GM18861 (cell line): ENCODE measurements around the gene PHKA2.

Source experiments
- ATAC-seq: cut with Tn5 transposase; IDR thresholded peaks from one replicate; pipeline ENCODE4 v1.9.1; 2021; ENCODE audit not compliant: unreplicated experiment

The PHKA2 gene

GRCh38 chrX:18891548-18891945, 92.4 kb downstream of the PHKA2 start:
- ATAC-seq = no peak

DNA sequence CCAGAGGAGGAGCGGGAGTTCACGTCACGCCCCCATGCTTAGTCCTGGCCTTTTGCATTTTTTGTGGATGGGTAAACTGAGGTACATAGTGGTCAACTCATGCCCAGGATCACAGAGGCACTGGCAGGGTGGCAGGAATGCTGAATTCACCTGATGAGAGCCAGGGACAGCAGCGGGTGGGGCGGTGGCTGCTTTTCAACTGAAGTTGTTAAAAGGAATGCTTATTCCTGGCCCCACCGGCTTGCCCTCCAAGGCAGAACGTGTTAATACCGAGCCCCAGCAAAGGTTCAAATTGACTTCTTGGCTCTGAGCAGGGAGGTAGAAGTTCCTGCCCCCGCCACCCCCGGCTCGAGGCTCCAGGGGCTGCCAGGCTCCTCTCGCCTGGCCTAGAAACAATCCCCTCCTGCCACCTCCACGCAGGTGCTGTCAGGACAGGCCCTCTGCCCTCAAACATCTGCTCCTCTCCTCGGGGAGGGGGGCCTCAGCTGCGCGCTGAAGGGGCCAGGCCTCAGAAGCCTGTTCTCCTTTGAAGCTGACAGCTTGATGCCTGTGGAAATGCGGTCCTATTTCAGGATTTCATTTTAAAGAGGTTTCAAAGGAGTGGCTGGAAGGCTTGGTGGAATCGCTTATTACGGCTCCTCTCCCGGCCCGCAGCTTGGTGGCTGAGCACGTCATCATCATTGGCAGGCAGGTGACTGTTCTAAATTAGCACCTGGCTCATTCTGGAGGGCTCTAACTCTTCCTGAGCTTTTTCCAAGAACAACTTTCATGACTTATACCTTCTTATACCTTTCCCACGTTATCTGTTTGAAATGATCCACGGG, 93.0 kb downstream of the PHKA2 start:
- no peak for ATAC-seq

- ATAC-seq = no peak
These were observed 93.9 kb downstream of the PHKA2 start for GRCh38 chrX:18890049-18890381.

DNA sequence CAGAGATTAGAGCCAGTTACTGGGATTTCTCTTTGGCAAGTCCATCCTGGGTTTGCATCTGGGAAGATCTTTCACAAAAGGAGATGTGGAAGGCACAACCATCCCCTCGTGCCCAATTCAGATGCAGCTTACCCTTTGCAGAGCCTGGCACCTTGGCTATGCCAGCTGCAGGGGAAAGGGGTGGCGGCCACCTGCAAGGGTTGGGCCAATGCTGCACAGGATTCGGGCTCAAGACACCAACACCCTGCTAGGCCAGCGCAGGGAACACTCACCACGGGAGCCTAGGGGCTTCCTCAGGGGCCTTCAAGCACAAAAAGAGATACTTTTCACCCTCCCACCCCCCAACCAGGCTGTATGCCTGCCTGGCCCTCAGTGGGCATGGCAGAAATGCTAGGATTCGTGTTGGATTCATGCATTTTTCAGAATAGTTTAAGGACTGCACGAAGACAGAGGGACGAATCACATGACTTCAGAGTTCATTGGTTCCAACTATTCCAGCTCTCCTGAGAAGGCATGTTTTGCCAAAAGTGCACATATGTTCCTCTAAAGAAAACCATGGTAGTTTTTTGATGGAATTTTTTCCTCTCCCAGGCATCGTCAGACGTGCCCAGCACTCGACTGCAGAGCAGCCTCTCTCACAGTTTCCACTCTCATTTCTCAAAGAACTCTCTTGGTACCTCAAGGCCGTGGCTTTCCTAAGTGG, 94.4 kb downstream of the PHKA2 start:
- no peak for ATAC-seq

DNA sequence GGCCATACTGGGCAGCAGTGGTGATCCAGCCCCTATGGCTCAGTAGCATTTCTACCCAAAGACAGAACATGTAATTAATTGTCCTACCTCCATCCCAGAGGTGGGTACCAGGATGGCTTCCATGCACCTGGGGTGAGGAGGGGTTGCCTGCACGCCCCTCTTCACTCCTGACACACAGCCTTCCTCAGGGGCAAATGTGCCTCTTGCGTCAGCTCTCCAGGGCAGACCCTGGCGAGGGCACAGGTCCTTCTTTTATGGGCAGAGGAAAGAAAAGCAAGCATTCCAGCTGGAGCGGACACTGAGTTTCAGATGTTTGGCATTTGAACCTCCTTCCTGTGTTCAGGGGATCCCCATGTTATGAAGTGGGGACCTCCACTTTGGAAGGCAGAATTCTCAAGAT, 95.6 kb downstream of the PHKA2 start:
- ATAC-seq = no peak

- ATAC-seq = no peak
These were observed 96.1 kb downstream of the PHKA2 start for GRCh38 chrX:18887825-18888212.

DNA sequence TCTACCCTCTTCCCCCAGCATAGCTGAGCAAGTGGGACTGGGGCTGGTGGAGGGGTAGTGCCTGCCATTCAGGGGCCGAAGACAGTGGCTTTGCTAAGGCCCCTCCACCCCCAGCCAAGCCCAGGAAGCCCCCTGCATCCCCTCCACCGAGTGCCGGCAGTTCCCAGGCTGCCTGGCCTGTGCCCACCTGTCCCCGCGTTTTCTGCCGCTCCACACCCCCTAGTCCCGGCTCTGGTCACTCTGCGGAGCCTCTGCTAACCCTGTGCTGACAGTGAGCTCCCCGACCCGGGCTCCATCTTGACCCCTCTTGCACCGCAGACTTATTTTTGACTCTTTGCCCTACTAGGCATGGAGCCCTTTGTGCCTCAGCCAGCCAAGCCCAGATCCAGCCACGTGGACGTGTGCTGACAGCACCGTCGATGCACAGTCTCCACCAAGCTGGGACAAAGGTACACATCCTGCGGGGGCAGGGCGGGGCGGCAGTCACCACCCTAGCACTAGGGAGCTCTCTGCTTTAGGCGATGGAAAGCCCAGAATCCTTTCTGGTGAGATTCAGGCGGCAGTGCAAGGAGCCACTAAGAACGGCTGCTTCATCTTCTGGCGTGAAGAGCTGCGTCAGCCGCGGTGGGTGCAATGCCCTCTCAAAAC, 96.6 kb downstream of the PHKA2 start:
- ATAC-seq = no peak

DNA sequence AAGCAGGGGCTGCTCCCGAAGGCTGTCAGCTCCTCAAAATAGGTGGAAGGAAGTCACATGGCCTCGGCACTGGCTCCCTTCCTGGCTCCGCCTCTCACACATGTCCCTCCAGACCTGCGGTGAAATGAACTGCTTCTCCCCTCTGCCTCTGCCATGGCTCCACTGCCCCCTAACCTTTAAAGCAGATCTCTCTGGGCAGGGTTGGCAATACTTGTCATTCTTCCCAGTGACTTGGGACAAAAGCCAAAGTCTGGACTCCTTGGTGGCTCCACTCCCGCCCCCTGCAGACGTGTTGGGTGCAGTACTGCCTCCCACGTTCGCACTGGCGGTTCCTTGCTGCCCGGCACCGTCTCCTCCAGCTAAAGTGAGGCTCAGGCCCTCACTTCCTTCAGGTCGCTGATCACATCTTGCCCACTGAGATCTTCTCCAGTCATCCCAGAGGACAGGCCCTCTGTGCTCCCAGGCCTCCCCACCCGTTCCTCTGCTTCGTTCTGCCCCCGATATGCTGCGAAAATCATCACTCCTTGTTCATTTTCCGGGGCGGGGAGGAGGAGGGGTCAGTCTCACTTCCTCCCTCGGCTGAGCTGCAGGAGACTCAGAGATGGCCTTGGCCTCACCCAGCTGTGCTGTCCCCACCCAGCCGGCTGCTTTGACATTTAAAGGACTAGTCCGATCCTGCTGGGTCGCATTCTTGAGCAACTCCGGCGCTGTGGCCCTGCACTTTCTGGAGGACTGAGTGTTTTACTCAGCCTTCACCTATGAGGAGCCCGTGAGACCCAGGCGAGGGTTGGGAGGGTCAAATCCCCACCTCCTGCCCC, 97.4 kb downstream of the PHKA2 start:
- peak; percentile 68 for ATAC-seq

DNA sequence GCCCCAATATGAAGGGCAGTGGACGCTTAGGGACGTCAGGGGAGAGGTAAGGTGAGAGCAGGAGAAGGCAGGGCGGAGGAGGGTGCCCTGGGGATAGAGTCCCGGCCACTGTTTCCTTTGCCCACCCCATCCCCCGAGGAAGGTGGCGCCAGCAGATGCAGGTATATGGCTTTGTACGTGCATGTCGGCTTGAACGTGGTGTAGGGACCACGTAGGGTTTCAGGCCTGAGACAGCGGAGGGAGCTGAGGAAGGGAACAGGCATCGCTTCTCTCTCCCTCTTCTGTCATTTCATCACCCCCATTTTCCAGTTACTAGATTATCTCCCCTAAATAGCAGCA, 97.9 kb downstream of the PHKA2 start:
- no peak for ATAC-seq

- ATAC-seq = no peak
These were observed 98.4 kb downstream of the PHKA2 start for GRCh38 chrX:18885328-18886004.

DNA sequence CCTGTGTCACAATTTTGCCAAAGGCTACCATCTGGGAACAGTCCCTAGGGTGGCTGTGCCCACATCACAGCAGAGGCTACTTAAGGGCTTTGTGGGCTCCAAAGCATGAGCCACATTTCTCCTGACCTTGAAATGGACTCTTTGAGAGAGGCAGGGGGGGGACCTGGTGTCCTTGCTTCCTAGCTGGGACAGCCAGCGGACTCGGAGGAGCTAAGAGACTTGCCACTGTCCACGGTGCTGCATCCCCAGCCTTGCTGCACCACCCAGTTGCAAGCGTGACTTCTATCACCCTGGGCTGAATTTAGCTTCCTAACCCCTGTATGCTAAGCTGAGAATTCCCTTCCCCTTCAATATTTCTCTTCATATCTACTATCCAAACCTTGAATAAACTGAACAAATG, 99.0 kb downstream of the PHKA2 start:
- no peak for ATAC-seq

GRCh38 chrX:18883961-18884765, 99.8 kb downstream of the PHKA2 start:
- ATAC-seq = no peak

DNA sequence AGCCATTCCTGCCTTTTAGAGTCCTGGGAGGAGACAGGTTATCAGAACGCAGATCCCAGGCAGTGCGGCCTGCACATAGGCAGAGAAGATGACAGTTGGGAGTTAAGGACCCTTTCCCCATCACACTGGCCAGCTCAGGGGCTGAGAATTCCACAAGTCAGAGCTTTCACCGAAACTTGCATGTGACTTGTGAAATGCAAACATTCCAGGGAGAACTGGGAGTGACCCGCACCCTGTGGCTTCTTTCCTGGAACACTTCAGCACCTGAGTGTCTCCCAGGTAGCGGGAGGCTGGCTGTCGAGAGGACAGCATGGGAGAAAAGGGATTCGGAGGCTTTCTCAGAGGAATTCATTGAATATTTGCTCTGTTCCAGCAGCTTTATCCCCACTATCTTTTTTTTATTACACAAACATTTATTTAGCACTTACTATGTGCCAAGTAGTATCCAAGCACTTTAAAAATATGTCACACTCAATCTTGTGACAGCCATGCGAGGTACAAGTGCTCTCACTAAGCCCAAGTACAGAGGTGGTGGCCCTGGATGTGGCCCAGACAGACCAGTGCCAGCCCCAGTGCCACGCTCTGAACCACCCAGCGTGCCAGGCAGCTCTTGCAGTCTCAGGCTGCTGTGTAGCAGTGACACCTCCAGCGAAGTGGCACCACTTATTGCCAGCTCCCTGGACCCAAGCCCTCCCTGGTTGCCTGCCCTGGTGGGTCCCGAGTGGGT, 100.5 kb downstream of the PHKA2 start:
- ATAC-seq = no peak

GRCh38 chrX:18879144-18879543, 104.8 kb downstream of the PHKA2 start:
- ATAC-seq = no peak

GRCh38 chrX:18877469-18877868, 106.4 kb downstream of the PHKA2 start:
- no peak for ATAC-seq

- ATAC-seq = no peak
These were observed 108.5 kb downstream of the PHKA2 start for GRCh38 chrX:18875256-18875878.

GRCh38 chrX:18874560-18875255, 109.2 kb downstream of the PHKA2 start:
- ATAC-seq = no peak

DNA sequence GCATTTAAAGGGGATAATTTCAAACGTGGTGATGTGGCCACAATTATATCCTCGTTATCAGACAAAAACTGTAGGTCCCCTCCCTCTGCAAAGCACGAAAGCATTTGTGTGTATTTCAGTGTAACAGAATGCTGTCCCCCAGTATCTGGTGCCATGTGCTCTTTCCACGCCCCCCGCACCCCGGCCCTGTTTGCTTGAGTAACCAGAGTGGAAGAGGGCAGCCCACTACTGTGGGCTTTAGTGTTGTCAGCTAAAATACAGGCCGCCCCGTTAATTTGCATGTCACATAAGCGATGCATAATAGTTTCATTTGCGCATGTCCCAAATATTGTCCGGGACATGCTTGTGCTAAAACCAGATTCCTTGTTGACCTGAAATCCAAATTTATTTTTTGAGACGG, 110.1 kb downstream of the PHKA2 start:
- ATAC-seq = no peak
